H1 (cell line): ENCODE results near the gene DISC1. TPM values are rescaled to one million over a fixed set of nuclear protein-coding genes. Genes with fewer than 3 reads are reported as not detected.

Source experiments
- BCL11A ChIP-seq, 2 experiments: IDR thresholded peaks; one replicate each; pipeline ENCODE4 v1.6.1; 2011; ENCODE audit warnings: low read depth in 2 of 2, low read length in 2 of 2, mild to moderate bottlenecking in 2 of 2
- FOSL1 ChIP-seq: IDR thresholded peaks from 2 replicates; pipeline ENCODE4 v1.6.1; 2011; ENCODE audit warnings: mild to moderate bottlenecking, low read depth, low read length, moderate library complexity; ENCODE audit not compliant: insufficient read depth
- HDAC6 ChIP-seq: IDR thresholded peaks from one replicate; pipeline ENCODE4 v1.7.1; 2012; ENCODE audit warnings: low read depth, mild to moderate bottlenecking, inconsistent platforms, low read length, moderate library complexity
- polyA plus RNA-seq, 7 experiments: library from polyadenylated mRNA; depleted of rRNA in 3 of 7; stranded (reverse) in 5 of 7; unstranded in 2 of 7; fragments of >200 nt in 5 of 7; fragments of 200-250 nt in 2 of 7; gene quantifications; 1 replicate in 5 of 7; 2 replicates in 1 of 7; 4 replicates in 1 of 7; pipeline versions ENCODE4 v1.2.1 to v1.2.3, GENCODE V29; 2011 to 2013; ENCODE audit warnings: missing spikeins in 2 of 7, mixed read lengths in 2 of 7
- total RNA-seq: library from RNA; stranded (reverse); fragmentation: NEBNext Ultra II Directional; extraction: Animal tissue kit (Norgen Biotek cat#: 25700); gene quantifications from 2 replicates; pipeline ENCODE4 v1.2.1, GENCODE V29; 2021
- TF ChIP-seq, protein P1 (sequence below), 3 experiments: IDR thresholded peaks; 1 replicate in 2 of 3; 2 replicates in 1 of 3; pipeline versions ENCODE4 v1.5.1 to v1.6.1; 2011; ENCODE audit warnings: low read length in 3 of 3, mild to moderate bottlenecking in 3 of 3, inconsistent platforms in 2 of 3, low read depth in 1 of 3, moderate library complexity in 1 of 3; ENCODE audit not compliant: insufficient read depth in 1 of 3; ENCODE audit errors: control extremely low read depth in 1 of 3

DISC1 gene
- total and polyA plus RNA-seq, 2 of the 8 experiments (the other 6 are each of a cell fraction or from before 2014, with no cell fraction given): 1.1 to 3.5 TPM

DNA sequence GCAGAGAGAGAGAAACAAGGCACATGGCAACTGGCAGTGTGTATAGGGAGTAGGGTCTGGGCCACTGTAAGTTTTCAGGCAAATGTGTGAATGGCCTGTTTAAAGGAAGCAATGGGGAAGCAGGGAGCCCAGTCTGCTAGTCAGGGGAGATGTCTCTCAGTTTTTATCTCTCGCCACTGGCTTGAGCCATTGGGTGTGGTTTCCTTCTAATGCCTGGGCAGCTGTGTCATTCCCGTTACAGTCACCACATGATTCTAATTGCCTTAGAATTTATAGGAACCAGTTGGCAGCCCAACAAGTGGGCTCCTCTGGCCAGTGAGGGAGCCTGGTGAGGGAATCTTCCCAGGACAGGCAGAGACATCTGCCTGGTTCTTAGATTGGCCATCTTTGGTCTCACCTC is 182.4 kb downstream of the DISC1 start (continued):
- TF ChIP-seq, protein P1, sequence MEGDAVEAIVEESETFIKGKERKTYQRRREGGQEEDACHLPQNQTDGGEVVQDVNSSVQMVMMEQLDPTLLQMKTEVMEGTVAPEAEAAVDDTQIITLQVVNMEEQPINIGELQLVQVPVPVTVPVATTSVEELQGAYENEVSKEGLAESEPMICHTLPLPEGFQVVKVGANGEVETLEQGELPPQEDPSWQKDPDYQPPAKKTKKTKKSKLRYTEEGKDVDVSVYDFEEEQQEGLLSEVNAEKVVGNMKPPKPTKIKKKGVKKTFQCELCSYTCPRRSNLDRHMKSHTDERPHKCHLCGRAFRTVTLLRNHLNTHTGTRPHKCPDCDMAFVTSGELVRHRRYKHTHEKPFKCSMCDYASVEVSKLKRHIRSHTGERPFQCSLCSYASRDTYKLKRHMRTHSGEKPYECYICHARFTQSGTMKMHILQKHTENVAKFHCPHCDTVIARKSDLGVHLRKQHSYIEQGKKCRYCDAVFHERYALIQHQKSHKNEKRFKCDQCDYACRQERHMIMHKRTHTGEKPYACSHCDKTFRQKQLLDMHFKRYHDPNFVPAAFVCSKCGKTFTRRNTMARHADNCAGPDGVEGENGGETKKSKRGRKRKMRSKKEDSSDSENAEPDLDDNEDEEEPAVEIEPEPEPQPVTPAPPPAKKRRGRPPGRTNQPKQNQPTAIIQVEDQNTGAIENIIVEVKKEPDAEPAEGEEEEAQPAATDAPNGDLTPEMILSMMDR (IDR thresholded peaks at IDR 0.05; ENCODE audit: control extremely low read depth in 1 of 3, insufficient read depth in 1 of 3, low read depth in 1 of 3, low read length in 3 of 3): no peak
- TF ChIP-seq FOSL1: no peak
- no peak for TF ChIP-seq HDAC6
- no peak for TF ChIP-seq BCL11A (IDR thresholded peaks at IDR 0.05; ENCODE audit: low read depth in 2 of 2, low read length in 2 of 2)
